Activated CD8-positive, alpha-beta memory T cell treated with anti-CD3 and anti-CD28 coated beads, Interleukin-2, amount 50 U/mL, for 4 hours (primary cell): ENCODE results near the gene CDT1.

ENCODE experiments used
- DNase-seq: peaks from one replicate; pipeline ENCODE4 v3.0.0-alpha.2; 2020

Gene CDT1

DNA sequence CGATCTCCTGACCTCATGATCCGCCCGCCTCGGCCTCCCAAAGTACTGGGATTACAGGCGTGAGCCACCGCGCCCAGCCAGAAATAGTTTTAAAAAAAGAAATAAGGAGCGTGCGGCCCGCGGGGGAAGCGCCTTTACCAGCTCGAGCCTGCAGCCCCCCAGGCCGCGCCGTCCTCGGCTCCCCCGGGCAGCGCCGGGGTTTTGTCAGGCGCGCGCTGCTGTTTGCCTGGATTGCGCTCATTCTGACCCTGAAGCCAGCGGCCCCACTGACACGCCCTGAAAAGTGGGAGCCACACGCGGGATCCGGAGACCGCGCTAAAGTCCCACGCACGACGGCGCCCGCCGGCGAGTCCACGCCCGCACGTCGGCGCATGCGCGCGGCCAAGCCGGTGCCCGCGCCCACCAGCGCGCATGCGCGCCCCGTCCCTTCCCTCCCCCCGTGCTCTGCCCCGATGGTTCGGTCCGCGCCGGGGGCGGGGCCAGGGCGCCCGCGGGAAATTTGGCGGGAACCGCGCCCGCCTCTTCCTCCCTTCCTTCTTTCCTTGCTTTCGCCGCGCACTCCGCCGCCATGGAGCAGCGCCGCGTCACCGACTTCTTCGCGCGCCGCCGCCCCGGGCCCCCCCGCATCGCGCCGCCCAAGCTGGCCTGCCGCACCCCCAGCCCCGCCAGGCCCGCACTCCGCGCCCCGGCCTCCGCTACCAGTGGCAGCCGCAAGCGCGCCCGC, at the start of gene CDT1:
TSS of gene CDT1 (plus strand) at position 526 of the 724 bp plus-strand sequence. CDS start at position 569, 43 bp downstream.
- DNase-seq, result peak; percentile 86

- no peak for DNase-seq
Observed at GRCh38 chr16:88754109-88754911, 49.3 kb upstream of the CDT1 start.

DNA sequence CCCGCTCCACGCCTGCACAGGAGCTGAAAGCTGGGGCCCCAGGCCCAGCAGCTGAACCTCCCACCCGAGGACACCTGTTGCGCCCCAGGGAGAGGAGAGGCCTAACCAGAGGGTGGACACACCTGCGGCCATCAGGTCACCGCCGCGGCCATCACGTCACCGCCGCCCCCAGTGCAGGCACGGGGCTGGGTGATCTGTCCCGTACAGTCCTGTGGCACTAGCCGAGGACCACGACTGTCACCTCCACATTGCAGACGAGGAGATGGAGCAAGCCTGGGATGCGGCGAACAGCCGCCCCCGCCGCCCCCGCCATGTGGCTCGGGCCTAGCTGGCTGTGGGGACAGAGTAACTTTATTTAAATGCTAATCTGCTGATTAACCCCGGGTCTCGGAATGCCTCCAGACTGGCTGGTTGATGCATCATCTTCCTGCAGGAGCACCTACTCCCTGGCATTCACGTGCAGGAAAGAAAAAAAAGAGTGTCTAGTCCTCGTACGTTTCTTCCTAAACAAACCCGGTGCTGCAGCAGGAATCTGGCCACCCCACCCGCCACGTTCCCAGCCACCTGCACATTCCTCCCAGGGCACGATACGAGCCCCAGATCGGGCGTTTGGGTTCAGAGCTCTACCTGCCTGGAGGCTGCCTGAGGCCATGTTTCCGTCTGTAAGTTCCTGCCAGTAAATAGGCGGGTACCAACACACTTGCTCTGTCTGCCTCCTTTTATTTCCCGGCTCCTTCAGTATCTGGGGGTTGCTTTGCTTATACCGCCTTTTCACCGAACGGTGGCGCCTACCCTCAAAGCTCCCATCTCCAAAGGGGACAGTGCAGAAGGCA, 48.5 kb upstream of the CDT1 start:
- DNase-seq, result no peak

DNA sequence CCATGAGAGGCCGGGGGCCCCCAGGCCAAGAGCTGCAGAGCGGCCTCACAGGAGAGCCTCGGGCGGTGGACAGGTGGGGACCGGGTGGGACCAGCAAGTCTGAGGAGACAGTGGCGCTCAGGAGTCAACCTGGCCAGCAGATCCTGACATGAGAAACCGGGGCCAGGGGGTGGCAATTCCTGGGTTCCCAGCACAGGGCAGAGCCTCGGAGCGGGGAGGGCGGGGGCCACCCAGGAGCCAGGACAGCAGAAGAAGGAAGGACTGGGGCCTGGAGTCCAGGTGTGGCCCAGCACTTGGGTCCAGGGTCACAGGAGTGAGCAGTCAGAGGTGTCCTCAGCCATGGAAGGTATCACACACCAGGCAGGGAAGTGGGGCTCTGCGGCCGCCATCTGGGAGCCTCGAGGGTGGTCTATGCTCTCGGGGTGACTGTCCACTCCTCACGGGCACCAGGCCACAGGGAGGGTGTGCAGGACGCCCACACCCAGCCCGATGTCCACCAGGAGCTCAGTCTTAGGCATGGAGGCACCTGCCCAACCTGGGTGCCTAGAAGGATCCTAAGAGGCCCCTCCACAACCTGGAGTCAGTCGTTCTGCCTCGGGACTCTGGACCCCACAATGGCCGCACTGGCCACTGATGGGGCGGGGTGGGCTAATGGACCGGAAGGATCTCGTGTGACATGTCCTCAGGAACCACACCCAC, 47.7 kb upstream of the CDT1 start:
- DNase-seq, result no peak

DNA sequence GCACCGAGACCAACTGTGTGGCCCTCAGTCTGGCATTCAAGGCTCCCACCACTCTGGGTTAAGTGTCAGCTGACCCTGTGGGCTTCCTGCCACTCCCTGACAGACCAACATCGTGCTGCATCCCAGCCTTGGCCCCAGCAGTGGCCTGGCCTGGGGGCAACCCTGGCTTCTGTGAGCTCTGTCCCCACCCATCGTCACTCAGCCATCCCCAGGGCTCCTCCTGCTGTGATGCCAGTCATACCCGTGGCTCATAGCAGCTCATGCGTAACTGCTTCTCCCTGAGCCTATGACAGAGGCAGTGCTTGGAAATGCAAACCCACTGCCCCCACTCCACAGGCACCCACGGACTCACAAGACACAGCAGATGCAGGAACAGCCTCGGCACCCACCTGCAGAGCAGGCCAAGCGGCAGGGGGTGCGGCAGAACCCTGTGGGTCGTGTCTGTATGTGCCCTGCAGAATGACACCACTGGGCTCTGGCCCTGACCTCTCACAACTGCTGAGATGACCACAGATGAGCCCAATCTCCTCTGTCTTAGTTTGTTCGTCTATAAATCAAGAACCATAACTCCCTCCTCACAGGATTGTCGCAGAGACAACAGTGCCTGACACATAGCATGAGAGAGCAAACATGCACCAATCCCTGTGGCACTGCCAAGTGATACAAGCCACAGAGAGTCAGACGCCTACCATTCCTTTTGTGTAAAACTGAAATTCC, 45.2 kb upstream of the CDT1 start:
- no peak for DNase-seq

- DNase-seq, result no peak
Observed at GRCh38 chr16:88758944-88759244, 44.7 kb upstream of the CDT1 start.

- DNase-seq, result no peak
Observed at GRCh38 chr16:88759245-88759975, 44.2 kb upstream of the CDT1 start.

DNA sequence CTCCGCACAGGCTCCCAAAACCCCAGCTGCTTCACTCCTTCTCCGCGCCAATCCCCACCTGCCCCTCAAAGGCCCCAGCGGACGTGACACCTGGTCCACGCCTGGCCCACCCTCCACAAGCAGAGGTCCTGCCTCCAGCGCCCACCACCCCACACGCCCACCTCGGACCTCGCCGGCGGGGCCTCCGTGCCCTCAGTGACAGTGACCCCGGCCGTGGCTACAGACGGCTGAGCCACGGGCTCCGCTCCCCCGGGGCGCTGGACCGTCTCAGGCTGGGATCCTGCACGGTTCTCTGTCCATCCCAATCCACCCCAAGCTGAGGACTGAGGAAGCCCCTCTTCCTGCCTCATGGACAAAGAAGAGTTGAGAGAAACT, 43.6 kb upstream of the CDT1 start:
- no peak for DNase-seq

DNA sequence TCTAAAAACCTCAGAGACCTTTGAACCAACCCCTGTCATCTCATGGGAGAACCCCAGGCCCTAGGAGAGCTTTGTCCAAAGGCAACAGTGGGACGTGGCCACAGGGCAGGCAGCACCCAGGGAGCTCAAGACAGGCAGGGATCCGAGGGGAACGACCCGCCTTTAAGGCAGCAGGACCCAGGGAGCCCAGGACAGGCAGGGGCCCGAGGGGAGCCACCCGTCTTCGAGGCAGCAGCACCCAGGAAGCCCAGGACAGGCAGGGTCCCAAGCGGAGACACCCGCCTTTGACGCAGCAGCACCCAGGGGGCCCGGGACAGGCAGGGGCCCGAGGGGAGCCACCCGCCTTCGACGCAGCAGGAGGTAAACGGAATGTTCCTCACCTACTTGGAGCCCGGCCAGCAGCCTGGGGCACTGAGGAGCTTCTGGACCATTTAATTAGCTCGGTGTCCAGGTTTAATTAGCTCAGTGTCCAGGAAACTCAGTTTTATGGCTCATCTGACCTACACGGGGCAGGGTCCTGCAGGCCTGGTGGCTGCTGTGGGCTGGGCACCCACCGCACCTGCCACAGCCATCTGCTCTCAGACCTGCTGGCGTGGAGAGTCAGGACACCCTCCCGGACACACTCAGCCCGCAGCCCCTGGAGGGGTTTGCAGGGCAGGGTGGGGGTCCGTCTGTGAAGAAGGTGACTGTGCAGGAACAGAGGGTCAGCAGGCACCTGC, 43.0 kb upstream of the CDT1 start:
- no peak for DNase-seq

DNA sequence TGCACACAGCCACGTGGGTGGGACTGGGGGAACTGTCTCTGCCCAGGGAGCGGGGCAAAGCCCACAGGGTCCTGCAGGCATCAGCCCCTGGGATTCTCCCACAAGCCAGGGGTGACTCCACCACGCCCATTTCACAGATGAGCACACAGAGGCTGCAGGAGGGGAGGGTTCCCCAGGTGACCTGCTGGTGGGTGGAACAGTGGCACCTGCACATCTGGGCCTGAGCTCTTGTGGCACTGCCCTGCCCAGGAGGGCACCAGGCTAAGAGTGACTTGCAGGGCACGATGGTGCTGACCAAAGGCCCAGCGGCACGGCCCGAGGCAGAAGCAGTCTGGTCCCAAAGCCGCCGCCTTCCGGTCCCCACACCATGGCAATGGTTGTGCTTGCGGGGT, 42.5 kb upstream of the CDT1 start:
- no peak for DNase-seq

DNA sequence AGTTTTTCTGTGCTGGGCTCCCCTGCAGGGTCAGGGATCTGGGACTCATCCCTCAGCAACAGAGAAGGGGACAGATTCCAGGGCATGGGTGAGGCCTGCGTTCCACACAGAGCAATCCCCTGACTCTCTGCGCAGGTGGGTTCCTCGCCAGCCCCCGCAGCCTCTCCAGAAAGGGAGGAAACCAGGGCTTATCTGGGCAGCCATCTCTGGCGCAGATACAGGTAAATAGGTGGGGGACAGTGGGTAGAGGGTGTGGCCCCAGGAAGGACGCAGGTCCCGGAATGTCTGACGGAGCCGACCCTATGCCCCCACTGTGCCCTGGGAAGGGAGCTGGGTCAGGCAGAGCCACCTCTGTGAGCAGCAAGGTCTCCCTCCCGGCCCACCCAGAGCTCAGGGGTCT, 41.8 kb upstream of the CDT1 start:
- no peak for DNase-seq

- no peak for DNase-seq
Observed at GRCh38 chr16:88762258-88762870, 41.2 kb upstream of the CDT1 start.

DNA sequence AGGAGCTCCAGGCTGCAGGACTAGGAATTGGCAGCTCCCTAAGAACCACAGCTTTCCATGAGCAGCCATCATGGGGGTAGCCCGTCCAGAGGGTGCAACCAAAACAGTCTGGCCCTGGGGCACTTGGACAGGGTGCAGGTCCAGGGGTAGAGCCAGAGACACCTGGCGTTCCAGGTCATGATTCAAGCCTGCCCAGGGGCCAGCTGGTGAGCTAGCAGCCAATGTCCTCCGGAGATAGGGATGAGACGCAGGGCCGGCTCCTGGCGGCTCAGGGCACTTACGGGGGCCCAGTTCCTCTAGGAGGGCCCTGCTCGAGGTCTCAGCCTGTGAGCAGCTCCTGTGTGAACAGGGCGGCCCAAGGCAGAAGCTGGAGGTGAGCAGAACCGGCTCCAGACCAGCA, 40.6 kb upstream of the CDT1 start:
- no peak for DNase-seq

DNA sequence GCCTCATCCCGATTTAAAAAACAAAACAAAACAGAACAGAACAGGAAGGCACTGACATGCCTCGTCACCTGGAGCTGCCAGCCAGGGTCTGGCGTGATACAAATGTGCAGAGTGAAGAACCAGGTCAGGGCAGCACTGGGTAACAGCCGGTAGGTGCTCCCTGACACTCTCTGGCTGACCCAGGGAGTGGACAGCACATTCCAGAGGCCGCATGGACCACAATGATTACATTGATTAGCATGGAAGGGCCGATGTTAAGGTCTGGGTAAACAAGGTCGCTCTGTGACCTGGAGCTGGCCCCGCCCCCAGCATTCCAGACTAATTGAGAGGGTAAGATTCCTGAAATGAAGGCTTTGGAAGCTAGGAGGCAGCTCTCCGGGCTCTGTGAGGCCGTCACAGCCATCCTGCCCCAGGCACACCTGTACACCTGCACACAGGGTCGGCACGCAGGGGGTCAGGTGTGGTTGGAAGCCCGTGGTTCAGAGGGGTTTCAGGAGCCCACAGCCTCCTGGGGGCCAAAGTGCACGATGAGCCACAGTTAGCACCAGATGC, 40.0 kb upstream of the CDT1 start:
- DNase-seq, result no peak

- no peak for DNase-seq
Observed at GRCh38 chr16:88764080-88764479, 39.5 kb upstream of the CDT1 start.

- no peak for DNase-seq
Observed at GRCh38 chr16:88764913-88765349, 38.7 kb upstream of the CDT1 start.

GRCh38 chr16:88766975-88767374, 36.6 kb upstream of the CDT1 start:
- no peak for DNase-seq

DNA sequence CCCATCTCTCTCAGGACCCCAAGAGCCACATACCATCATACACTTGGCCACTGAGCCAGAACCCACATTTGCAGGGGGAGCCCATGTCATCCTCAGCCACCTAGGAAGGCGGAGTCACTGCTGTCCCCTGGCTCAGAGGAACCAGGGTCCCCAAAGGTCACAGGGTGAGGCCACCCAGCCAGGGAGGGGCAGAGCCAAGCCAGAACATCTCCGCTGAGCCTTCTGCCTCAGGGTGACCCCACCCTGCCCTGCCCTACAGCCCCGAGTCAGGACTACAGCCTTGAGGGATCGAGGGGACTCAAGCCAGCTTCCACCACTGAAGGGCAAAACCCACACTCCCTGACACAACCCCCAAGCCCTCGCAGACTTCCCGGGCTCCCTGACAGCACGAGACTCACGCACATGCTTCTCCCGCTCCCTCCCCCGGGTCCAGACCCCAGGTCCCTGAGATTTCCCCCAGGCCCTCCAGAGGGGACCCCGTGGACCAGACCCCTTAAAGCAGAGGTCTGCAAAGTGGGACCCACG, 36.0 kb upstream of the CDT1 start:
- no peak for DNase-seq

- DNase-seq, result no peak
Observed at GRCh38 chr16:88768071-88768783, 35.4 kb upstream of the CDT1 start.
